SIG-M5 treated with dmso at 0.1 percent for 504 hours (cell line): ENCODE measurements around the gene TLR1.
A peak's percentile ranks its signal among the peaks of the same experiment; 100 is the strongest.
"Not testable (repeated sequence)": the region's sequence is repeated elsewhere in the genome, so short reads cannot be mapped to it uniquely, and the experiment has no call there.

Experiments
- DNase-seq: peaks from one replicate; lab custom pipeline; 2025; ENCODE audit not compliant: unreplicated experiment; lab: John Stamatoyannopoulos, UW

The TLR1 gene

DNA sequence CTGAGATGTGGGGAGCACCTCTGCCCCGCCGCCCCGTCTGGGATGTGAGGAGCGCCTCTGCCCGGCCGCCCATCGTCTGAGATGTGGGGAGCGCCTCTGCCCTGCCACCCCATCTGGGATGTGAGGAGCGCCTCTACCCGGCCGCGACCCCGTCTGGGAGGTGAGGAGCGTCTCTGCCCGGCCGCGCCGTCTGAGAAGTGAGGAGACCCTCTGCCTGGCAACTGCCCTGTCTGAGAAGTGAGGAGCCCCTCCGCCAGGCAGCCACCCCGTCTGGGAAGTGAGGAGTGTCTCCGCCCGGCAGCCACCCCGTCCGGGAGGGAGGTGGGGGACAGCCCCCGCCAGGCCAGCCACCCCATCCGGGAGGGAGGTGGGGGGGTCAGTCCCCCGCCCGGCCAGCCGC is 2.9 kb upstream of the TLR1 start:
- not testable (repeated sequence) for DNase-seq

- not testable (repeated sequence) for DNase-seq
These were observed 1.7 kb upstream of the TLR1 start for GRCh38 chr4:38806251-38806650.

DNA sequence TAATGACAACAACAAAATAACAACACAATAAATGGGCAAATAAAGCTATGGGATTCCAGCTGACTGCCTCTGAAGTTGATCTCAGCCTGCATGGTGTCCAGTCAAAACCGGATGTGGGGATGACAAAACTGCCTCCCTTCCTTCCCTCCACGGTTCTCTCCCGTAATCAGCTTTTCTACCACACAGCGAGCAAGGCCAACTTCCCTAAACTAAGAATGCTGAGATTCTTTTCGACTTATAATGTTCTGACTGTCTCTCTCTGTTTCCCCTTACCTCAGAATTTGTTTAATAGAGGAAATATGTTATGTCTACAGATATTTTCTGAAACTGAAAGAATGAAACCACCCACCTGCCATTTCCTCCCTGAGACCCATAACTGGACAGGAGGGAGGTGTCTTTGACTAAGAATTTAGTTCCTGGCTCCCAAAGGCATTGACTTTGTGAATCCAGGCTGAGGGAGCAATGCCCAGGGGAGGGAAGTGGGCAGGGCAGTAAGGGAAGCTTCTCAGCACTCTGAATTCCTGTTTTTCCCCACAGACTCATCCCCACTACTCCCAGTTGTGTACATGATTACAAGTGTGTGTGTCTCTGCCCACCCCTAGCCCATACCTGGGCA is 1.0 kb upstream of the TLR1 start:
- peak; percentile 87 for DNase-seq

GRCh38 chr4:38803833-38804653 is 548 bp downstream of the TLR1 start:
- no peak for DNase-seq

DNA sequence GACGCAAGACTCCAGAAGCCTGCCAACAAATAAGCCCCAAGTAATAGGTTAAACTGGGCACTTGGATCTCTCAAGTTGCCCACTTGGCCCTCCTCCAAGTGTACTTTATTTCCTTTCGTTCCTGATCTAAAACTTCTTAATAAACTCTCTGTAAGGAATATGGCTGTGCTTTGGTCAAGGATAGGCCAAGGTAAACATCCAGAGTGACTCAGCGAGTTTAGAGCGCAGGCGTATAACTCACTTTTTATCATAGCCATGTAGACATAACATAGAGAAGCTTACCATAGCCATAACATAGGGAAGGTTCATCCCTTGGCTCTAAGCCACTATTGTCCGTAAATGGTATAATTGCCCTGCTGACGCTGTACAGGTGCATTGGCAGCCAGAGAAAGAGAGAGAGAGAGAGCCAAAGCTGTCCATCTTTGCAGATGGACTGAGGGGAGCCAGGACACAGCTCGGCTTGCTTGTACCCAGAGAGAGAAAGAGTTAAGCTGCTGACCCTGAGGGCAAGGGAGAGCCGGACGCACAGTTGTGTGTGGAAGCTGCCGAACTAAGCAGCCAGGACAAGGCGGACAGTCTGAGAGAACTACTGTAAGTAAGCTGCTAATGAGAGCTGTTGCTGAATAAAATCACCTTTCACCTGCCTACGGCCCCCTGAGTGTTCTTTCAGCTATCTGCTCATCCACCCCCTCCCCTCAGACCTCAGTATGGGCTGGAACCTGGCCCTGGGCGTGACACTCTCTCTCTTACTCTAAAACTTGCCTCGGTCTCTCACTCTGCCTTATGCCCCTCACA is 1.8 kb downstream of the TLR1 start:
- DNase-seq = no peak

GRCh38 chr4:38800961-38801450 is 3.6 kb downstream of the TLR1 start:
- DNase-seq = no peak

DNA sequence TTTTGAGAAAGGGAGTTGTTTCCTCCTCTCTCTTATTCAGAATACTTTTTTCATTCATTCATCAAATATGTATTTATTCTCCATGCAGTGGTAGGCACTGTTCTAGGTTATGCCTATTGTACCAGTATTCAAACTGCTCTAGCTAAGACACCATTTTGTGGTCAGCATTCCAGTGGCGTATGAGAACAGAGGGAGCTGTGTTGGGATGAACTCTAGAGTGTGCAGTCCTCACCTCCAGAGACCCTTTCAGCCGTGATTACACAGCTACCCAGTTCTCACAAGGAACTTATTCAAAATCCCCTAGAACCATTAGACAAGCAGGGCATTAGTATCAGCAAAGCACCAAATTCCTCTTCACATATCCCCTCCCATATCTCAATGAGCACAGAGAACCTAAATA is 4.2 kb downstream of the TLR1 start:
- no peak for DNase-seq

DNA sequence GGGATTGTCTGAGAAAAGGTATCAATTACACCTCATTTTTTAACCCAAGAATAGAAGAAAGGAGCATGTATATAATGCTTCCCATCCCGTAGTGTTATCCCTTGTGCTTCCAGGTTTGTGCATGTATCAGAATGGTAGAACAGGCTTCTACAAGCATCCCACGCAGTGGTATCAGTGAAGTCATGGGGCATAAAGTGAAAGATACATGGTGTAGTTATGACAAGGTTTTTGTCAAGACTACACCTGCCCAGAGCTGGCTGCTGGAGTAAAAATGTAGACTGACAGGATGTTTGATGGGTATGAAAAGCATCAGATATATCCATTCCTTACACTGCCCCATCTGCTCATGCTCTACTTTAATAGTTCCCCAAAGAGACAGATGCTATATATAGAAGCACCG is 9.5 kb downstream of the TLR1 start:
- no peak for DNase-seq

- no peak for DNase-seq
These were observed 10.5 kb downstream of the TLR1 start for GRCh38 chr4:38794051-38794450.

DNA sequence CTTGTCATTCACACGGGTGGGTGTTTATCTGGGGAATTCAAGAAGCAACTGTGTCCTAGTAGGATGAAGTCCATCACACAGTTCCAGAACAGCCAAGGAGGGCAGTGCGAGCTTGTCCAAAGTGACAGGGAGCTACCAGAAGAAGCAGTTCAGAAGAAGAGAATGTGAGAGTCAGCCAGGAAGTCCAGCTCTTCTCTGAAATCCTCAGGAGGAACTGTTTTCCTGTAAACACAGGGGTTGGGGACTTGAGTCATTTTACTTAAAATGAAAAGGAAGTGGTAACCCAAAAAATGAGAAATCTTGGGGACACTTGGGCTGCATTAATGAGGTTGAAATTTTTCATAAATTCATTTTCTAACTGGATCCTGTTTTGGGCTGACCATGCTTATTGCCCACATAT is 13.6 kb downstream of the TLR1 start:
- DNase-seq = peak; percentile 32

DNA sequence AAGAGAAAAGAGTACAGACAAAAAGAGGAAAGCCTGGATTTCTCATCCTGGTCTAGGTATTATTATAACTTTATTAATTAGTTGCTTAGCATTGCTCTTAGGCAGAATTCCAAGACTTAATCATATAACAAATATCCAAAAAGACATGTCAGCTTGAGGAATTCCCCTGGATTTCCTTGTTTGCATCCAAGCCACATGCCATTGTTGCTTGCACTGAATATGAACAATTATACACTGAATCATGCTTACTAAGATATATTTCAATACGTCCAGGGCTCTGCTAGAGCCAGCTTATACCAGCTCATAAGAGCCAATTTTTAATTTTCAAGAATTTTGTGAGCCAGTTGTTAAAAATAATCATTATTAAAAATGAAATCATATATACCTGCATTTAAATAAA is 16.3 kb downstream of the TLR1 start:
- no peak for DNase-seq

DNA sequence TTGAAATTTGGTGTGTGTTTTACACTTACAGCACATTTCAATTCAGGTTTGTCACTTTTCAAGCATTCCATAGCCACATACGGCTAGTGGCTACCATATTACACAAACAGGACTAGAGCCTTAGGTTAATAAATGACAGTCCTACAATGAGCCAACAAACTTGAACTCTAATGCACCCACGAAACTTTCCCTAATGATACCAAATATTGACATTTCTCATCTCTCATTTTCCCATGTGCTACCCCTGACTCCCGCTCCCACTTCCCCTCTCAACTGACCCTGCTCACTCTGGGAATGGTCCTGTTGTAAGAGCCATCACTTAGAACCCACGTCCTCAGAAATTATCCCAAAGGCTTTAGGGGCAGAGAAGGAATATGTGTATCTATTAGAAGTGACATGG is 16.9 kb downstream of the TLR1 start:
- no peak for DNase-seq

DNA sequence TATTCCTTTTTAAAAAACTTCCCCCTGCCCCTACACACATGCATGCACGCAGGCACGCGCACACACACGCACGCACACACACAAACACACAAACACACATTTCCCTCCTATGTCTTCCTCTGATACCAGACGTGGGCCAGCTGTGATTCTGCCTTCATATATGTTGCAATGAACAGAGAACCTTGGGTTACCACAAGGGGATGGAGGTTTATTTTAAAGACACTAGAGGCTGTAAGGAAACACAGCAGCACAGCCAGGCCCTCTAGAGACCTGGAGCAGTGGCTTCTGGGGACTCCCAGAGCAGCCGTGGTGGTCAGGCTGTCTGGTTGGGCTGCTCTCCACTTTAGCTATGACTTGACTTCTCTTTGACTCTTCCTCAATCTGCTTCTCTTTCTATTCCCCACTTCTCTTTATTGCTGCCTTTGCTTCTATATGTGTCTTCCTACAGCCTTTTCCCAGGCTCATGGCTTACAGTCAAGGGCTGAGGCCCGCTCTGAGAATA is 18.6 kb downstream of the TLR1 start:
- DNase-seq = peak; percentile 87

- peak; percentile 30 for DNase-seq
These were observed 19.4 kb downstream of the TLR1 start for GRCh38 chr4:38785041-38785790.

- DNase-seq = no peak
These were observed 20.4 kb downstream of the TLR1 start for GRCh38 chr4:38784141-38784540.

DNA sequence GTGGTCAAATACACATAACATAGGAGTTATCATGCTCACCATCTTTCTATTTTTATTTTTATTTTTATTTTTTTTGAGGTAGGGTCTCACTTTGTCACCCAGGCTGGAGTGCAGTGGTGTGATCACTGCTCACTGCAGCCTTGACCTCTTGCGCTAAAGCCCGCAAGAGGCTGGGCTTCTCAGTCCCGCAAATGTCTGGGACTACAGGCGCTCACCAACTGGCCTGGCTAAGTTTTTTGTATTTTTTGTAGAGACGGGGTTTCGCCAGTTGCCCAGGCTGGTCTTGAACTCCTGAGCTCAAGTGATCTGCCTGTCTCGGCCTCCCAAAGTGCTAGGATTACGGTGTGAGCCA is 21.5 kb downstream of the TLR1 start:
- DNase-seq = no peak

GRCh38 chr4:38782452-38783108 is 22.0 kb downstream of the TLR1 start, which contains the start of gene TLR10:
TSS of gene TLR10 (minus strand) at chr4:38782990. CDS start at chr4:38775590, 7,400 bp downstream.
- peak; percentile 49 for DNase-seq

DNA sequence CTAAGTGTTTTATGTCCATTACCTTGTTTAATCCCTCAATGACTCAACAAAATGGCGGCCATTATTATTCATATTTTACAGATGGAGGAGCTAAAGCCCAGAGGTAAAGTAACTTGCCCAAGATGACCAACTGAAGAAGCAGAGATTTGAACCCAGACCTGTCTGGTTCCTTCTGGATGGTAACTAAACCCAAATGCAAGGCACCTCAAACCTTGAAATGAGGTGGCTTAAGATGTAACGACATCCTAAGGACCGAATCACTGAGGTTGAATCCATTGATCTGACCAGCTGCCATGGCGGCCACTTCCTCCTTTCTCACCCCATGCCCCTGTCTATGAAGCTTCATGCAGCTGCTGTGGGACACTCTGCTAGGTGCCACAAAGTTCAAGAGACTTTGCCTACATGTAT is 22.7 kb downstream of the TLR1 start:
- no peak for DNase-seq

DNA sequence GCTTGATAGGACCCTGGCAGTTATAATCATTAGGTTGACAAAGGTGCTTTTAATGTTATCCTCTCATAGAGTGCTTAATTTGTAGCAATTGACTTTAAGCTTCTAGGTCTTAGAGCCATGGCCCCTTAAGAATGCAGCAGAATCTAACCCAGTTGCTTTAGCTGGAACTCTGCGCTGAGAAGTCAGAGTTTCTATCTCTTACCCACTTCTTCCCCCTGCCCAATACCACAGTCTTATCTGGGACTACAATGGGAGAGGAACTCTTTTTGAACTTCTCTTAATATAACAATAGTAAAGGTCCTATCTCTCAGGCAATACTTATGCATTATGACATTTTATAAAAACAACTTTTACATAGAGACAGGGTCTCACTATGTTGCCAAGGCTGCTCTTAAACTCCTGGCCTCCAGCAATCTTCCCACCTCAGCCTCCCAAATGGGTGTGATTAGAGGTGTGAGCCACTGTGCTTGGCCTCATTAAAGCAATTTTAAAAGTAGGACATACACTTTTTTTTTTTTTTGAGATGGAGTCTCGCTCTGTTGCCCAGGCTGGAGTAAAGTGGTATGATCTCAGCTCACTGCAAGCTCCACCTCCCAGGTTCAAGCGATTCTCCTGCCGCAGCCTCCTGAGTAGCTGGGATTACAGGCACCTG is 23.6 kb downstream of the TLR1 start:
- no peak for DNase-seq

GRCh38 chr4:38779790-38780189 is 24.8 kb downstream of the TLR1 start:
- no peak for DNase-seq
